HG03460 (cell line): ENCODE measurements around the gene DCANP1.
"Not testable (repeated sequence)": the region's sequence is repeated elsewhere in the genome, so short reads cannot be mapped to it uniquely, and the experiment has no call there.

Experiments
- ATAC-seq: cut with Tn5 transposase; IDR thresholded peaks from one replicate; pipeline ENCODE4 v1.9.1; 2021; ENCODE audit not compliant: unreplicated experiment

Gene DCANP1

GRCh38 chr5:135447298-135447929 is at the start of gene DCANP1:
TSS of gene DCANP1 (minus strand) at chr5:135447348. CDS start at chr5:135447108, 240 bp downstream.
- ATAC-seq, result no peak

- ATAC-seq, result not testable (repeated sequence)
These were observed 48.4 kb upstream of the DCANP1 start for GRCh38 chr5:135495531-135495930.

- no peak for ATAC-seq
These were observed 47.0 kb upstream of the DCANP1 start for GRCh38 chr5:135494196-135494595.

GRCh38 chr5:135493406-135494180 is 46.4 kb upstream of the DCANP1 start:
- ATAC-seq, result no peak

- no peak for ATAC-seq
These were observed 45.1 kb upstream of the DCANP1 start for GRCh38 chr5:135492319-135492626.

GRCh38 chr5:135491552-135492318 is 44.6 kb upstream of the DCANP1 start:
- ATAC-seq, result no peak

- ATAC-seq, result no peak
These were observed 43.9 kb upstream of the DCANP1 start for GRCh38 chr5:135491038-135491551.

- ATAC-seq, result no peak
These were observed 43.3 kb upstream of the DCANP1 start for GRCh38 chr5:135490245-135491037.

GRCh38 chr5:135489466-135490244 is 42.5 kb upstream of the DCANP1 start:
- ATAC-seq, result no peak

- no peak for ATAC-seq
These were observed 41.7 kb upstream of the DCANP1 start for GRCh38 chr5:135488727-135489465.

GRCh38 chr5:135487839-135488514 is 40.8 kb upstream of the DCANP1 start:
- ATAC-seq, result no peak

GRCh38 chr5:135487037-135487395 is 39.9 kb upstream of the DCANP1 start:
- no peak for ATAC-seq

GRCh38 chr5:135486131-135487036 is 39.2 kb upstream of the DCANP1 start:
- no peak for ATAC-seq

GRCh38 chr5:135484674-135485086 is 37.5 kb upstream of the DCANP1 start:
- no peak for ATAC-seq

GRCh38 chr5:135483254-135483653 is 36.1 kb upstream of the DCANP1 start:
- no peak for ATAC-seq

- ATAC-seq, result no peak
These were observed 35.3 kb upstream of the DCANP1 start for GRCh38 chr5:135482381-135482933.

- no peak for ATAC-seq
These were observed 34.8 kb upstream of the DCANP1 start for GRCh38 chr5:135481909-135482311.

GRCh38 chr5:135481387-135481786 is 34.2 kb upstream of the DCANP1 start:
- no peak for ATAC-seq
